ENCODE data around the gene ABHD13. TPM values are rescaled to one million over a fixed set of nuclear protein-coding genes. Genes with fewer than 3 reads are reported as not detected.
A peak's percentile ranks its signal among the peaks of the same experiment; 100 is the strongest.

The ABHD13 gene
- total RNA-seq, 1 donor from 2014 or later, result 9.6 TPM

DNA sequence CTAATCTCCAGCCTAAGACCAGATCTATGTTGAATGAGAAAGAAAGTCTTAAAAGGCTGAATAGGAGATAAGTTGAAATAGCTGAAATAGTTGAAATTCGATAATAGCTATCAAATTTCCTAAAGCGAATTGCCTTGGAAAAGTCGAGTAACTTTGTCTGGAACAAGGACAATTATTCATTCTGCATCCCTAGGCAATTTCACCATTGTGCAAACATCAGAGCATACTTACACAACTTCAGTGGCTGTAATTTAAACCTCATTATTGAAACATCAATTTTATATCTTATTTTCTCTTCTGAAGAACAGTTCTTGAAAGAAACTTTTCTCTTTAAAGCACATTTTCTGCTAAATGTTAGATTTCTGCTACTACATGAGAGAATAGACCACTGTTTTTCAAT is 64.9 kb downstream of the ABHD13 start:
- DNase-seq (ENCODE audit: low read depth), result peak; percentile 11

Other genes starting within 250 kb of the ABHD13 start
- gene LIG4, start 2.9 kb upstream of the ABHD13 start, total RNA-seq, result 20.3 and 27.5 TPM in 2 replicates
- gene TNFSF13B, start 51.3 kb downstream of the ABHD13 start, total RNA-seq, result 1.3 and 4.7 TPM in 2 replicates